ENCODE results near the gene SLFN12L. TPM values are rescaled to one million over a fixed set of nuclear protein-coding genes. Genes with fewer than 3 reads are reported as not detected.

SLFN12L gene
- polyA plus RNA-seq, 1 of the 3 experiments (the other 2 are of a cell fraction) = not detected

- no peak for TF ChIP-seq REST (IDR thresholded peaks at IDR 0.05; ENCODE audit: low read depth, low read length)
Observed at GRCh38 chr17:35548978-35549377, 11.5 kb upstream of the SLFN12L start (continued).

- H3K36me3 ChIP-seq (replicated peaks in 1 of 2; ENCODE audit: control insufficient read depth in 1 of 2, insufficient read depth in 2 of 2, low read length in 1 of 2) = no peaks in the 10 kb centered on the region
- CTCF ChIA-PET = interaction anchor here (0.6 to 3.8 kb wide), 2 partner anchors 9 to 235 kb away, joined by 3 to 21 read pairs; no protein-coding TSS in a partner anchor
Observed at GRCh38 chr17:35548208-35548810, 10.8 kb upstream of the SLFN12L start.

More at GRCh38 chr17:35548208-35548810, 10.8 kb upstream of the SLFN12L start:
- H3K4me1 ChIP-seq (ENCODE audit: control insufficient read depth in 1 of 2, insufficient read depth in 2 of 2, low read depth in 1 of 2, low read length in 1 of 2) = no peaks in the 10 kb centered on the region
- TF ChIP-seq ELF1 (IDR thresholded peaks at IDR 0.05) = no peak
- no peak for TF ChIP-seq JUND (IDR thresholded peaks at IDR 0.05)
- no peak for TF ChIP-seq REST (IDR thresholded peaks at IDR 0.05; ENCODE audit: low read depth, low read length)
- no peak for TF ChIP-seq IRF3 (IDR thresholded peaks at IDR 0.05; ENCODE audit: low read depth, low read length)
- no peak for TF ChIP-seq CTCF (IDR thresholded peaks at IDR 0.05)
- no peak for TF ChIP-seq GATA2 (CRISPR knock-in tag; IDR thresholded peaks at IDR 0.05)
- no peak for TF ChIP-seq SMC3 (IDR thresholded peaks at IDR 0.05; ENCODE audit: low read depth, low read length)
- TF ChIP-seq MAX (IDR thresholded peaks at IDR 0.05; ENCODE audit: low read depth) = no peak
- no peak for TF ChIP-seq NRF1 (IDR thresholded peaks at IDR 0.05; ENCODE audit: low read depth, low read length)
- no peak for TF ChIP-seq YY1 (IDR thresholded peaks at IDR 0.05; ENCODE audit: low read depth)
- TF ChIP-seq RXRA (IDR thresholded peaks at IDR 0.05; ENCODE audit: borderline replicate concordance, low read depth) = no peak
- H3K9ac ChIP-seq = no peak overlapping the region
- 7% methylated on average over 8 of the region's 8 CpGs for WGBS (ENCODE audit: low lambda C conversion rate)
- no peaks in the 10 kb centered on the region for H3K79me2 ChIP-seq (ENCODE audit: insufficient read depth)
- POLR2A ChIA-PET = no interaction called here
- no peak overlapping the region for H3K4me2 ChIP-seq
- peaks cover 70% of the 10 kb centered on the region for H3K27me3 ChIP-seq (ENCODE audit: insufficient read depth)
- H3K4me3 ChIP-seq (ENCODE audit: low read depth in 2 of 2, low read length in 1 of 2) = no peak overlapping the region
- no peak overlapping the region for H3K27ac ChIP-seq (ENCODE audit: low read depth in 2 of 2, low read length in 1 of 2)
- H4K20me1 ChIP-seq (ENCODE audit: insufficient read depth) = no peaks in the 10 kb centered on the region; the same call in 1 of the 2 replicates
- H2AFZ ChIP-seq (ENCODE audit: low read depth) = no peak overlapping the region
- H3K9me2 ChIP-seq = 0 out of 2 replicates have a peak, but pooled peaks cover 3% of the 10 kb centered on the region
- H3K9me3 ChIP-seq = no peaks in the 10 kb centered on the region
- no peak for DNase-seq
- no peaks in the 10 kb centered on the region for H3F3A ChIP-seq (replicated peaks; ENCODE audit: insufficient read depth)
